Ishikawa (cell line): Measurements from ENCODE around the gene ARHGDIA.

ENCODE experiments used
- CEBPB ChIP-seq: IDR thresholded peaks from 2 replicates; pipeline ENCODE4 v1.6.1; 2012
- EGR1 ChIP-seq: IDR thresholded peaks from 2 replicates; pipeline ENCODE4 v1.6.1; 2012
- EP300 ChIP-seq: IDR thresholded peaks from 2 replicates; pipeline ENCODE4 v1.6.1; 2012; ENCODE audit warnings: borderline replicate concordance
- FOXM1 ChIP-seq: IDR thresholded peaks from 2 replicates; pipeline ENCODE4 v1.6.1; 2012; ENCODE audit warnings: low read depth, borderline replicate concordance
- MAX ChIP-seq: IDR thresholded peaks from 2 replicates; pipeline ENCODE4 v1.6.1; 2012
- NFIC ChIP-seq: IDR thresholded peaks from 2 replicates; pipeline ENCODE4 v1.6.1; 2012
- RAD21 ChIP-seq: IDR thresholded peaks from 2 replicates; pipeline ENCODE4 v1.6.1; 2012; ENCODE audit warnings: low read depth
- TAF1 ChIP-seq: IDR thresholded peaks from 2 replicates; pipeline ENCODE4 v1.6.1; 2012; ENCODE audit warnings: low read depth, mild to moderate bottlenecking
- TCF12 ChIP-seq: IDR thresholded peaks from 2 replicates; pipeline ENCODE4 v1.6.1; 2012; ENCODE audit warnings: low read depth
- TEAD4 ChIP-seq: IDR thresholded peaks from 2 replicates; pipeline ENCODE4 v1.6.1; 2012
- YY1 ChIP-seq: IDR thresholded peaks from 2 replicates; pipeline ENCODE4 v1.6.1; 2012; ENCODE audit warnings: low read depth
- ZBTB7A ChIP-seq: IDR thresholded peaks from 2 replicates; pipeline ENCODE4 v1.6.1; 2012; ENCODE audit warnings: low read depth
- TF ChIP-seq, protein P1 (sequence below): IDR thresholded peaks from 2 replicates; pipeline ENCODE4 v1.6.1; 2012; ENCODE audit warnings: low read depth, mild to moderate bottlenecking
- TF ChIP-seq, protein P2 (sequence below): IDR thresholded peaks from 2 replicates; pipeline ENCODE4 v1.6.1; 2012

DNA sequence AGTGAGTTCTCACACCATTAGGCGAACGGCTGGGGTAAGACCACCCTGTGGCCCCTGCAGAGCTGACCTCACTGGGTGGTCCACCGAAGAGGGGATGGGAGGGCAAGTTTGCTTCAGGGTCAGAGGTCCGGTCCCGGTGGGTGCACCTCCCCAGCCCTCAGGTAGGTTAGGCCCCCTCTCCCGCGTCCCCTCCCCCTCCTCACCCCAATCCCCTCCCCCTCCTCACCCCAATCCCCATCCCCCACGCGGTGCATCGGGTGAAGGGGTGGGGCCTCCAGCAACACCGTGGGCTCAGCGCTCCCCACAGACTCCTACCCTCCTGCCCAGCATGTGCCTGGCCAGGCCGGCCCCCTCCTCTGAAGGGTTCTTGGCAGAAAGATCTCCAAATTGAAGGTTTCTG is 51.4 kb downstream of the ARHGDIA start:
- TF ChIP-seq EP300 (no peak), MAX (no peak), TAF1 (no peak), TCF12 (no peak), YY1 (no peak), FOXM1 (no peak), EGR1 (no peak), CEBPB (no peak), ZBTB7A (no peak), RAD21 (no peak), NFIC (no peak), TEAD4 (no peak)
- TF ChIP-seq, protein P1, sequence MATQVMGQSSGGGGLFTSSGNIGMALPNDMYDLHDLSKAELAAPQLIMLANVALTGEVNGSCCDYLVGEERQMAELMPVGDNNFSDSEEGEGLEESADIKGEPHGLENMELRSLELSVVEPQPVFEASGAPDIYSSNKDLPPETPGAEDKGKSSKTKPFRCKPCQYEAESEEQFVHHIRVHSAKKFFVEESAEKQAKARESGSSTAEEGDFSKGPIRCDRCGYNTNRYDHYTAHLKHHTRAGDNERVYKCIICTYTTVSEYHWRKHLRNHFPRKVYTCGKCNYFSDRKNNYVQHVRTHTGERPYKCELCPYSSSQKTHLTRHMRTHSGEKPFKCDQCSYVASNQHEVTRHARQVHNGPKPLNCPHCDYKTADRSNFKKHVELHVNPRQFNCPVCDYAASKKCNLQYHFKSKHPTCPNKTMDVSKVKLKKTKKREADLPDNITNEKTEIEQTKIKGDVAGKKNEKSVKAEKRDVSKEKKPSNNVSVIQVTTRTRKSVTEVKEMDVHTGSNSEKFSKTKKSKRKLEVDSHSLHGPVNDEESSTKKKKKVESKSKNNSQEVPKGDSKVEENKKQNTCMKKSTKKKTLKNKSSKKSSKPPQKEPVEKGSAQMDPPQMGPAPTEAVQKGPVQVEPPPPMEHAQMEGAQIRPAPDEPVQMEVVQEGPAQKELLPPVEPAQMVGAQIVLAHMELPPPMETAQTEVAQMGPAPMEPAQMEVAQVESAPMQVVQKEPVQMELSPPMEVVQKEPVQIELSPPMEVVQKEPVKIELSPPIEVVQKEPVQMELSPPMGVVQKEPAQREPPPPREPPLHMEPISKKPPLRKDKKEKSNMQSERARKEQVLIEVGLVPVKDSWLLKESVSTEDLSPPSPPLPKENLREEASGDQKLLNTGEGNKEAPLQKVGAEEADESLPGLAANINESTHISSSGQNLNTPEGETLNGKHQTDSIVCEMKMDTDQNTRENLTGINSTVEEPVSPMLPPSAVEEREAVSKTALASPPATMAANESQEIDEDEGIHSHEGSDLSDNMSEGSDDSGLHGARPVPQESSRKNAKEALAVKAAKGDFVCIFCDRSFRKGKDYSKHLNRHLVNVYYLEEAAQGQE, result no peak
- TF ChIP-seq, protein P2, sequence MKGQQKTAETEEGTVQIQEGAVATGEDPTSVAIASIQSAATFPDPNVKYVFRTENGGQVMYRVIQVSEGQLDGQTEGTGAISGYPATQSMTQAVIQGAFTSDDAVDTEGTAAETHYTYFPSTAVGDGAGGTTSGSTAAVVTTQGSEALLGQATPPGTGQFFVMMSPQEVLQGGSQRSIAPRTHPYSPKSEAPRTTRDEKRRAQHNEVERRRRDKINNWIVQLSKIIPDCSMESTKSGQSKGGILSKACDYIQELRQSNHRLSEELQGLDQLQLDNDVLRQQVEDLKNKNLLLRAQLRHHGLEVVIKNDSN, result no peak
